Stimulated activated CD4-positive, alpha-beta T cell treated with anti-CD3 and anti-CD28 coated beads, Interleukin-4, amount 100 ng/mL, for 1 hour (primary cell): ENCODE results near the gene MPRIP.

Experiments used
- DNase-seq: peaks from one replicate; pipeline ENCODE4 v3.0.0-alpha.2; 2020

MPRIP gene

GRCh38 chr17:17200311-17200710, 158.1 kb downstream of the MPRIP start:
- DNase-seq = no peak

GRCh38 chr17:17200831-17201230, 158.6 kb downstream of the MPRIP start:
- no peak for DNase-seq

- DNase-seq = no peak
Observed at GRCh38 chr17:17201271-17201670, 159.0 kb downstream of the MPRIP start.

GRCh38 chr17:17201907-17202306, 159.7 kb downstream of the MPRIP start:
- no peak for DNase-seq

- no peak for DNase-seq
Observed at GRCh38 chr17:17203173-17203730, 161.0 kb downstream of the MPRIP start.

- DNase-seq = no peak
Observed at GRCh38 chr17:17204041-17204591, 161.9 kb downstream of the MPRIP start.

GRCh38 chr17:17204635-17205231, 162.5 kb downstream of the MPRIP start:
- DNase-seq = no peak

GRCh38 chr17:17205368-17206123, 163.3 kb downstream of the MPRIP start:
- DNase-seq = peak; percentile 72

- peak; percentile 93 for DNase-seq
Observed at GRCh38 chr17:17206124-17206912, 164.1 kb downstream of the MPRIP start, which contains the start of gene PLD6. Gene PLD6 (minus strand): TSS chr17:17206333. CDS start chr17:17206286, 47 bp downstream.

- no peak for DNase-seq
Observed at GRCh38 chr17:17206913-17207335, 164.7 kb downstream of the MPRIP start.

- DNase-seq = no peak
Observed at GRCh38 chr17:17207998-17208397, 165.7 kb downstream of the MPRIP start.

GRCh38 chr17:17213775-17214174, 171.5 kb downstream of the MPRIP start:
- no peak for DNase-seq

- no peak for DNase-seq
Observed at GRCh38 chr17:17214646-17215436, 172.6 kb downstream of the MPRIP start.

GRCh38 chr17:17215575-17215974, 173.3 kb downstream of the MPRIP start:
- DNase-seq = no peak

GRCh38 chr17:17216236-17216635, 174.0 kb downstream of the MPRIP start:
- no peak for DNase-seq

GRCh38 chr17:17216776-17217175, 174.5 kb downstream of the MPRIP start:
- no peak for DNase-seq

- DNase-seq = no peak
Observed at GRCh38 chr17:17217995-17218394, 175.7 kb downstream of the MPRIP start.

- no peak for DNase-seq
Observed at GRCh38 chr17:17220529-17220928, 178.3 kb downstream of the MPRIP start.

- DNase-seq = no peak
Observed at GRCh38 chr17:17221329-17221728, 179.1 kb downstream of the MPRIP start.

GRCh38 chr17:17223736-17224135, 181.5 kb downstream of the MPRIP start:
- DNase-seq = no peak

GRCh38 chr17:17224137-17224536, 181.9 kb downstream of the MPRIP start:
- DNase-seq = no peak

- no peak for DNase-seq
Observed at GRCh38 chr17:17225901-17226300, 183.6 kb downstream of the MPRIP start.
